T-helper 1 cell treated with Interleukin-12 subunit alpha and Interleukin-12 subunit beta and Interleukin-4 antibody, amounts not matched to agents 30 ng/mL and 1 ng/mL, for 36 hours (primary cell): ENCODE data around the gene FXYD5. TPM values are rescaled to one million over a fixed set of nuclear protein-coding genes. Genes with fewer than 3 reads are reported as not detected.

Experiments
- intact Hi-C: fragments of 100-400 bp; cut with micrococcal nuclease; formaldehyde crosslinking; loops from one replicate; pipeline ENCODE4 v1.15.1; 2024
- total RNA-seq: library from RNA; stranded (reverse); gene quantifications from 2 replicates; pipeline ENCODE4 v1.2.3, GENCODE V29; 2022

The FXYD5 gene
- total RNA-seq, 1 donor from 2014 or later = 365 TPM

GRCh38 chr19:35136977-35137702 lies 17.4 kb upstream of the FXYD5 start:
- intact Hi-C loops = no loop called here

GRCh38 chr19:35138305-35138892 lies 16.1 kb upstream of the FXYD5 start, which contains the start of gene FXYD1:
FXYD1 (plus strand) TSS chr19:35138824; CDS start chr19:35140080, 1,256 bp downstream.
- intact Hi-C loops = no loop called here

- intact Hi-C loops = loop anchor here (2.0 to 10.0 kb wide), 3 partner anchors 108 to 366 kb away; partner anchors contain the start of genes LSR and ZNF599
Measured at GRCh38 chr19:35140207-35140961, 14.2 kb upstream of the FXYD5 start.

- intact Hi-C loops = loop anchor here (1.0 to 10.0 kb wide), 12 partner anchors 14 to 503 kb away; partner anchors contain the start of genes GRAMD1A, LSR, ZNF599 and ZNF792
Measured at GRCh38 chr19:35140962-35141836, 13.3 kb upstream of the FXYD5 start.

GRCh38 chr19:35141837-35142605 lies 12.5 kb upstream of the FXYD5 start:
- intact Hi-C loops = loop anchor here (1.0 to 10.0 kb wide), 12 partner anchors 13 to 502 kb away; partner anchors contain the start of genes GRAMD1A, LSR, ZNF599 and ZNF792

GRCh38 chr19:35142606-35143230 lies 11.8 kb upstream of the FXYD5 start:
- intact Hi-C loops = loop anchor here (10.0 kb wide), 2 partner anchors 322 to 368 kb away; partner anchors contain the start of gene ZNF599

- intact Hi-C loops = loop anchor here (10.0 kb wide), 2 partner anchors 322 to 368 kb away; partner anchors contain the start of gene ZNF599
Measured at GRCh38 chr19:35143231-35143715, 11.3 kb upstream of the FXYD5 start, which contains the start of gene FXYD7. FXYD7 (plus strand) TSS chr19:35143255; CDS start chr19:35143334, 79 bp downstream.

GRCh38 chr19:35143818-35144217 lies 10.7 kb upstream of the FXYD5 start:
- intact Hi-C loops = loop anchor here (10.0 kb wide), 2 partner anchors 321 to 369 kb away; partner anchors contain the start of gene ZNF599

- intact Hi-C loops = loop anchor here (10.0 kb wide), 2 partner anchors 321 to 369 kb away; partner anchors contain the start of gene ZNF599
Measured at GRCh38 chr19:35144259-35144599, 10.3 kb upstream of the FXYD5 start.

GRCh38 chr19:35144600-35145436 lies 9.7 kb upstream of the FXYD5 start:
- intact Hi-C loops = loop anchor here (10.0 kb wide), 2 partner anchors 320 to 370 kb away; partner anchors contain the start of gene ZNF599

- intact Hi-C loops = loop anchor here (10.0 kb wide), 2 partner anchors 318 to 372 kb away; partner anchors contain the start of gene ZNF599
Measured at GRCh38 chr19:35146746-35147459, 7.6 kb upstream of the FXYD5 start.

- intact Hi-C loops = loop anchor here (10.0 kb wide), 2 partner anchors 315 to 375 kb away; partner anchors contain the start of gene ZNF599
Measured at GRCh38 chr19:35149463-35149862, 5.1 kb upstream of the FXYD5 start.

GRCh38 chr19:35150445-35150844 lies 4.1 kb upstream of the FXYD5 start:
- intact Hi-C loops = no loop called here

GRCh38 chr19:35151273-35152065 lies 3.1 kb upstream of the FXYD5 start:
- intact Hi-C loops = no loop called here

GRCh38 chr19:35153129-35153522 lies 1.4 kb upstream of the FXYD5 start:
- intact Hi-C loops = loop anchor here (1.0 kb wide), 1 partner anchor 29 kb away; no protein-coding TSS in a partner anchor
